HG03139 (cell line): ENCODE data around the gene ACVR2B.

ENCODE experiments used
- ATAC-seq: cut with Tn5 transposase; IDR thresholded peaks from one replicate; pipeline ENCODE4 v1.9.1; 2021; ENCODE audit not compliant: unreplicated experiment

The ACVR2B gene

GRCh38 chr3:38480930-38481329 lies 27.2 kb downstream of the ACVR2B start:
- no peak for ATAC-seq

- no peak for ATAC-seq
These were observed 29.3 kb downstream of the ACVR2B start for GRCh38 chr3:38482951-38483350.

- peak; percentile 87 for ATAC-seq
These were observed 33.6 kb downstream of the ACVR2B start for GRCh38 chr3:38487323-38487722.

DNA sequence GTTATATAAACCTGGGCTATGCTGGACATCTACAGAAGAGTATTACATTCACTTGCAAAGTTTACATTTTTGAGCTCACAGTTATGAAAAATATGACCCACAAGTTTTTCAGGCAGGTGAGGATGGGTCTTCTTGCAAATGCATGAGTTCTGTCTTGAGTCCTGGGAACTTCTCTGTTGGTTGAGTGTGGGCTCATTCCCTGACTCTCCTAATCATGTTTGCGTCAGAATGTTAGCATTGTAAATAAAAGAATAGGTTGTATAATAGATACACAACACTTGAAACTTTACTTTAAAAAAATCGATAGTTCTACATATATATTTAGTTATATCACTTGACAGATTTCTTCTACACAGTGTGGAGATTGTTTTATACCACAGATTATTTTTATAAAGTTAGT lies 35.3 kb downstream of the ACVR2B start:
- ATAC-seq = no peak

GRCh38 chr3:38489766-38490165 lies 36.1 kb downstream of the ACVR2B start:
- no peak for ATAC-seq

- no peak for ATAC-seq
These were observed 36.8 kb downstream of the ACVR2B start for GRCh38 chr3:38490281-38491030.

DNA sequence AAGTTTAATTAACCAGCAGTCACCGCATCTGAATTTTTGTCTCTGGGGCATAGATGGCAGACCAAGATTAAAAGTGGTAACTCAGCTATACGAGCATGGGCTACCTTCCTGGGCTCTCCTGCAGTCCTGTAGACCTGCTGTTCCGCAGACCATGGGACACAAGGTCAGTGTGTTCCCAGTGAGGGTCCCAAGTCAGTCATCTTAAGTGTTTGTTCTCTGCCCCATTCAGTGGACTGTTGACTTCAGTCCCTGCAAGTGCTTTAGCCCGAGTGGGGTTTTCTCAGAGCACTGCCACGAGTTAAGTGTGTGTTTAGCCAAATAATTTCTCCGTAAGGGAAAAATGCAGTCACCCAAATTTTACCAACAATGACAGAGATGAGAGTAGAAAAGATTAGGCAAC lies 37.5 kb downstream of the ACVR2B start:
- ATAC-seq = no peak

GRCh38 chr3:38493031-38493430 lies 39.3 kb downstream of the ACVR2B start:
- ATAC-seq = no peak

- ATAC-seq = peak; percentile 92
These were observed 42.6 kb downstream of the ACVR2B start, which contains the start of gene EXOG for GRCh38 chr3:38496131-38496910. Gene EXOG, plus strand, starts transcription at chr3:38496340. Its CDS starts 28 bp downstream, at chr3:38496368.

DNA sequence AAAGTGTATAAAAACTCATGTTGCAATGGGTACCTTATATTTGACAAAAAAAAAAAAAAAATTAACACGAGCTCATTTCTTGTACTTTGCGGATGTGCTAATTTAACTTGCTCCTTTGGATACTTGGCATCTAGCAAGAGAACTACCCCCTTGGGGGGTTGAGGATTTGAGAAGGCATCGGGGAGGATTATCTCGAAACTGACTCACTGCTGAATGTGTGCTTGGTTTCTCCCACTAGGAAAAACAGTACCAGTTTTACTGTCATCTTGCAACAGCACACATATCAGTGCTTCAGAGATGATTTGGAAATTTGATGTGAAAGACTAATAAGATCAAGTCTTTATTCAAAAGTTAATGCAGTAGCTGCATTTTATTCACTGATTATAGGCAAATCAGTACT lies 43.3 kb downstream of the ACVR2B start:
- no peak for ATAC-seq

- no peak for ATAC-seq
These were observed 47.2 kb downstream of the ACVR2B start for GRCh38 chr3:38500688-38501417.

GRCh38 chr3:38507120-38507519 lies 53.4 kb downstream of the ACVR2B start:
- ATAC-seq = peak; percentile 98

GRCh38 chr3:38509732-38510131 lies 56.0 kb downstream of the ACVR2B start:
- ATAC-seq = no peak

DNA sequence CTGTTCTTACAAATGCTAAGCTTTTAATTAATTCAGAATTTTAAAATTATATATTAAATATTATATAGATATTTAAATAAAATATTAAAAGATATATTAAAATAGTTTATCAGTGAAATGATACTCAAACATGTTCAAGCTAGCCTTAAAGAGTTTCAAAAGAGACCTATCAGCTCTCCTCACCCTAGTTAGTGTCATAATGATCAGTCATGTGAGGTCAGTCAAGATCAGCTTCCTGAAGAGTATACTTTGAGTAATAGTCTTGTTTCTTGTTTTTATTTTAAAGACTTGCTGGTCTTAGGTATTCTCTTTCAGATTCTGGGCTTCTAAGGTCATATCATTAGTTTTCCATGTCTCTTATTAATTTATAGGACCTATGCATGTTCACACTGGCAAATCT lies 56.9 kb downstream of the ACVR2B start:
- no peak for ATAC-seq

DNA sequence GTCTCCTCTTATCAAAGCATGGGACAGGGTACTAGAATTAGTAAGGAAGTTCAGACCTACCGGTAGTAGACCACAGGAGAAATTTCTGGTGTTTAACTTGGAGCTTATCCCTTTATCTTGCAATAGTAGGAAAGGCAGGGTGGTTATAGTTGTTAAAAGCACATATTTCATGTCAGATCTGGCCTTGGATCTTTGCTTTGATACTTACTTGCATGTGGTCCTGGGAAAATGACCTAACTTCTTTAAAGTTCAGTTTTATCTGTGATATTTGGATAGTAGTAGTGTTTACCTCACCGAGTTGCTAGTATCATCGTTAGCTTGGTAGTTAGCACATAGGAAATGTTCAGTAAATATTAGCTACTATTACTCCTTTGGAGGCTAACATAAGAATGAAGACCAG lies 57.9 kb downstream of the ACVR2B start:
- no peak for ATAC-seq

DNA sequence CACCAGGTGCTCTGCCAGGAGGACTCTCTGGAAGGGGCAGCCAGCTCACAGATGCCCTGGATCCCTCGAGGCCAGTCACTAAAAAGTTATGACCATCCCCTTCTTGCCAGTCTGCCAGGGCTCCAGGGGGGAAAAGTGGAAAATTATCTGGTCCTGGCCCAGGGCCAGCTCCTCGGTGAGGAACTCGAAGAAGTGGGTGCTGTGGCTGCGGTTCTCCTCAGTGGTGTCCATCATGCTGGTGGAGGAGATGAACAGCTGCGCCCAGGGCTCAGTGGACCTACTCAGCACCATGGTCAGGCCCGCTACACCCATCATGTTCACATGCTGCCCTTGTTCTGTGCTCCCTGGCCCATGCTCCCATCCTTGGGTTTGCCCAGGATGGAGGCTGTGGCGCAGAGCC lies 61.7 kb downstream of the ACVR2B start:
- no peak for ATAC-seq

DNA sequence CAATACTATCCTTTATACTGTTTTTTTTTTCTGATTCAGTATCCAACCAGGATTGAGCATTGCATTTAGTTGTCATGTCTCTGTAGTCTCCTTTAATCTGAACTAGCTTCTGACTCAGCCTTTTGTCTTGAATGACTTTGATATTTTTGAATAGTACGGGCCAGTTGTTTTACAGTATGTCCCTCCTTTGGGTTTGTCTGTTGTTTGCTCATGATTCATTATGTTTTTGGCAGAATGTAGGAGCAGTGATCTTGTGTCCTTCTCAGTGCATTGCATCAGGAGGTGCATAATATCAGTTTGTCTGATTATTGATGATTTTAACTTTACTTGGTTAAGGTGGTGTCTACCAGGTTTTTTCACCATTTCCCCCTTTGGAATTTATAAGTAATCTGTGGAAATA lies 63.0 kb downstream of the ACVR2B start:
- ATAC-seq = no peak

GRCh38 chr3:38519000-38519399 lies 65.3 kb downstream of the ACVR2B start:
- no peak for ATAC-seq

DNA sequence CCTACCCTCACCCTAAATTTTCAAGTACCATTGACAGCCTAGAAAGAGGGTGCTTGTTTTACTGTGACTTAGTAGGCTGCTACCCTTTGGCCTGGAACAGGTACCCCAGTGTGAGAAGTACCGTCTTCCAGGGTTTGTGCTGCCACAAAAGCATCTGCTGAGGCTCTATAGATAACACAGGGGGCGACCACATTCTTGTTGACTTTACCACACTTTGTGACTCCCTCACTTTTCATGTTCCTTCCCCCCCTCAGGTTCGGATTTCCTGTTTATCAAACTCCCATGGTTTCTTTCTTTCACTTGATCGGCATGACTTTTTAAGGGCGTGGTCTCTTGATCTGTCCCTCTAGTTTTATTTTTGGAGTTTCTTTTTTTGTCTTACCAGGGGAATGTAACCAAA lies 66.0 kb downstream of the ACVR2B start:
- no peak for ATAC-seq

GRCh38 chr3:38521391-38521987 lies 67.8 kb downstream of the ACVR2B start:
- no peak for ATAC-seq

- no peak for ATAC-seq
These were observed 68.3 kb downstream of the ACVR2B start for GRCh38 chr3:38522002-38522401.
